ENCODE data around the gene PRKAG3.

GRCh38 chr2:218872645-218873358 is 41.2 kb upstream of the PRKAG3 start:
- no peak for TF ChIP-seq POLR2A (IDR thresholded peaks at IDR 0.05)
- no peak for TF ChIP-seq POLR2AphosphoS5 (IDR thresholded peaks at IDR 0.05)
